Measurements from ENCODE around the gene HOXB9. TPM values are rescaled to one million over a fixed set of nuclear protein-coding genes. Genes with fewer than 3 reads are reported as not detected.

HOXB9 gene
- polyA plus RNA-seq, 3 donors: not detected

- Histone ChIP-seq H4K20me1 (ENCODE audit: insufficient read depth, low read length) (no peaks in the 10 kb centered on the region), H3K9ac (ENCODE audit: insufficient read depth, low read length, poor library complexity, severe bottlenecking) (no peak overlapping the region), H3K36me3 (replicated peaks in 1 of 2; ENCODE audit: control insufficient read depth in 1 of 2, insufficient read depth in 2 of 2, low read length in 2 of 2) (no peaks in the 10 kb centered on the region), H3K4me1 (ENCODE audit: control insufficient read depth in 1 of 2, insufficient read depth in 2 of 2, low read length in 2 of 2) (peaks cover 0 to 5% of the 10 kb centered on the region in 2 donors), H3K4me2 (replicated peaks; ENCODE audit: extremely low read depth, low read length, poor library complexity, severe bottlenecking) (peak overlapping the region; percentile 54), H3K4me3 (replicated peaks in 1 of 3; ENCODE audit: low read depth in 2 of 3, low read length in 3 of 3) (peak overlapping the region in 1 of 3 experiments; percentile 47), H3K27ac (ENCODE audit: low read depth in 1 of 2, low read length in 2 of 2) (no peak overlapping the region), H3K79me2 (ENCODE audit: insufficient read depth, low read length) (no peaks in the 10 kb centered on the region), H3K9me3 (replicated peaks in 1 of 2; ENCODE audit: control insufficient read depth in 1 of 2, insufficient read depth in 1 of 2, low read length in 2 of 2) (no peaks in the 10 kb centered on the region), H2AFZ (ENCODE audit: insufficient read depth, low read depth, low read length, poor library complexity, severe bottlenecking) (peak overlapping the region; percentile 68), H3K27me3 (ENCODE audit: control insufficient read depth in 2 of 2, insufficient read depth in 2 of 2, low read length in 2 of 2) (peaks cover 2 to 38% of the 10 kb centered on the region in 2 donors)
- H3K4me1 Mint-ChIP-seq: peaks cover 4% of the 10 kb centered on the region
- TF ChIP-seq, protein P1, sequence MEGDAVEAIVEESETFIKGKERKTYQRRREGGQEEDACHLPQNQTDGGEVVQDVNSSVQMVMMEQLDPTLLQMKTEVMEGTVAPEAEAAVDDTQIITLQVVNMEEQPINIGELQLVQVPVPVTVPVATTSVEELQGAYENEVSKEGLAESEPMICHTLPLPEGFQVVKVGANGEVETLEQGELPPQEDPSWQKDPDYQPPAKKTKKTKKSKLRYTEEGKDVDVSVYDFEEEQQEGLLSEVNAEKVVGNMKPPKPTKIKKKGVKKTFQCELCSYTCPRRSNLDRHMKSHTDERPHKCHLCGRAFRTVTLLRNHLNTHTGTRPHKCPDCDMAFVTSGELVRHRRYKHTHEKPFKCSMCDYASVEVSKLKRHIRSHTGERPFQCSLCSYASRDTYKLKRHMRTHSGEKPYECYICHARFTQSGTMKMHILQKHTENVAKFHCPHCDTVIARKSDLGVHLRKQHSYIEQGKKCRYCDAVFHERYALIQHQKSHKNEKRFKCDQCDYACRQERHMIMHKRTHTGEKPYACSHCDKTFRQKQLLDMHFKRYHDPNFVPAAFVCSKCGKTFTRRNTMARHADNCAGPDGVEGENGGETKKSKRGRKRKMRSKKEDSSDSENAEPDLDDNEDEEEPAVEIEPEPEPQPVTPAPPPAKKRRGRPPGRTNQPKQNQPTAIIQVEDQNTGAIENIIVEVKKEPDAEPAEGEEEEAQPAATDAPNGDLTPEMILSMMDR (IDR thresholded peaks at IDR 0.05): peak; percentile 79
- peak; percentile 23 to 47 (median 46) for DNase-seq
- 7% methylated on average over 10 of the region's 15 CpGs for WGBS (ENCODE audit: insufficient coverage)
- H3K9me3 Mint-ChIP-seq: peaks cover 0 to 1% (median 0%) of the 10 kb centered on the region in 7 donors
- H3K4me3 Mint-ChIP-seq: peak overlapping the region; percentile 61 to 88
- peaks cover 23 to 74% (median 30%) of the 10 kb centered on the region in 3 donors for H3K27me3 Mint-ChIP-seq (ENCODE audit: low read depth in 3 of 3)
- intact Hi-C loops (cut with micrococcal nuclease): loop anchor here in 1 of 2 donors (5.0 to 10.0 kb wide), 2 partner anchors 121 to 363 kb away; no protein-coding TSS in a partner anchor
- no peaks in the 10 kb centered on the region for H3K36me3 Mint-ChIP-seq
- peak overlapping the region in 1 of 7 donors; percentile 72 for H3K27ac Mint-ChIP-seq
Observed at GRCh38 chr17:48671697-48672171, 45.6 kb upstream of the HOXB9 start.

DNA sequence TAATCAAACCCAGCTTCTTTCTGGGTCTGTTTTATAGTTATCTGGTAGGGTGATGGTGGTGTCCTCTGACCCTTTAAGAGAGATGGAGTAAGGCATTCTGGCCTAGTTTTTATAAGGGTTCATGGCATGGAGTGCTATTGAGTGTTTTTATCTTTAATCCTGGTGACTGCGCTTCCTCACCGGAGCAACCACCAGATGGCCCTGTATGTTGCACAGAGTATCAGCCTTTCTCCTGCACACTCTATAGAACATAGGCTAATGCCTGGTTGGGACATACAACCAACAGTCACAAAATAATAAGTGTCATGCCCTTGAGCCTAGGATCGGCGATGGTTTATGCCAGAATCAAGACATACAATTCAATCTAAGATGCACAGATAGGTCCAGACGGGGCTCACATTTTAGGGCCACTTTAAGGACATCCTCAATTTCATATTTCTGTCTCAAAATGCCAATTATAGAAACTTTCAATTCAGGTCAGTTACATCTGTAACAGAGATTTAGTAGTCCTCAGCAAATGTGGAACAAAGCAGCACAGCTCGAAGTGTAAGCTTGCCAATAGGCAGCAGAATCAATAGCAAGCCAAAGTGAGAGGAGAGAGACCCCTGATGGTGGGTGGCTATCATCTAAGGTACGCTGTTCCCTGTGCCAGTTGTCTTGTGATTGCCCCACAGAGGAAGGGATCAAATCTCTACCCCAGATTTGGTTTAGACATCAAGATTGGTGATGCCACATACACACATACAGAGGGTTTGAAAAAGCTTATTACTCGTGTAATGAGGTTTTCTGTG is 37.2 kb upstream of the HOXB9 start:
- WGBS (ENCODE audit: insufficient coverage): 88% methylated on average over 3 of the region's 8 CpGs
- H3K4me3 Mint-ChIP-seq: no peak overlapping the region
- Histone ChIP-seq H3K36me3 (replicated peaks in 1 of 2; ENCODE audit: control insufficient read depth in 1 of 2, insufficient read depth in 2 of 2, low read length in 2 of 2) (no peaks in the 10 kb centered on the region), H3K79me2 (ENCODE audit: insufficient read depth, low read length) (no peaks in the 10 kb centered on the region), H4K20me1 (ENCODE audit: insufficient read depth, low read length) (no peaks in the 10 kb centered on the region), H2AFZ (ENCODE audit: insufficient read depth, low read depth, low read length, poor library complexity, severe bottlenecking) (no peak overlapping the region), H3K27ac (ENCODE audit: low read depth in 1 of 2, low read length in 2 of 2) (no peak overlapping the region), H3K27me3 (ENCODE audit: control insufficient read depth in 2 of 2, insufficient read depth in 2 of 2, low read length in 2 of 2) (peaks cover 2 to 3% of the 10 kb centered on the region in 2 donors), H3K9me3 (replicated peaks in 1 of 2; ENCODE audit: control insufficient read depth in 1 of 2, insufficient read depth in 1 of 2, low read length in 2 of 2) (no peaks in the 10 kb centered on the region), H3K9ac (ENCODE audit: insufficient read depth, low read length, poor library complexity, severe bottlenecking) (no peak overlapping the region), H3K4me2 (replicated peaks; ENCODE audit: extremely low read depth, low read length, poor library complexity, severe bottlenecking) (no peak overlapping the region), H3K4me1 (ENCODE audit: control insufficient read depth in 1 of 2, insufficient read depth in 2 of 2, low read length in 2 of 2) (no peaks in the 10 kb centered on the region), H3K4me3 (replicated peaks in 1 of 3; ENCODE audit: low read depth in 2 of 3, low read length in 3 of 3) (no peak overlapping the region)
- no peak for DNase-seq
- peaks cover 0 to 1% (median 0%) of the 10 kb centered on the region in 7 donors for H3K9me3 Mint-ChIP-seq
- H3K27me3 Mint-ChIP-seq (ENCODE audit: low read depth in 3 of 3): peaks cover 8 to 39% (median 16%) of the 10 kb centered on the region in 3 donors
- no peaks in the 10 kb centered on the region for H3K36me3 Mint-ChIP-seq
- intact Hi-C loops (cut with micrococcal nuclease): no loop called here
- no peaks in the 10 kb centered on the region for H3K4me1 Mint-ChIP-seq
- H3K27ac Mint-ChIP-seq: no peak overlapping the region
- TF ChIP-seq, protein P1 (IDR thresholded peaks at IDR 0.05): no peak
